Erythroblast (primary cell): ENCODE measurements around the gene ZNF507.

Source experiments
- GATA1 ChIP-seq: IDR thresholded peaks from 2 replicates; pipeline ENCODE4 v1.6.1; 2011; ENCODE audit warnings: low read depth, mild to moderate bottlenecking, control low read depth, low read length, moderate library complexity
- POLR2A ChIP-seq: IDR thresholded peaks from 2 replicates; pipeline ENCODE4 v1.6.1; 2011; ENCODE audit warnings: mild to moderate bottlenecking, low read length

DNA sequence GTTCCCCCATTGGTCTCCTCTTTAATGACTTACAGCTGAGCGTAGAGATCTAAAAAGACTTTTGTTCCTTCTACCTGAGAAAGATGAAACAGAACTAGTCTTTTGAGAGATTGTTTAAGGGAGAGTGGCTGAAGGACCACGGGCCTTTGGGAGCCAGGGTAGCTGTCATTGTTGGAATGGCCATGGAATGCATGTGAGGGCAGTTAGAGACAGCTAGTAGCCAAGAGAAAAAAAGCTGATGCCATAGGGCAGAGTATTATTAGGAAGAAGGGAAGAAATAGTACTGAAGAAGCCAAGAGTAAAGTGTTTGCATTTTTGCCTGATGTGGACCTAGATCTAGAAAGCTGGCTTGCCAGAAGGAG, 5.6 kb downstream of the ZNF507 start:
- TF ChIP-seq POLR2A, result no peak
- TF ChIP-seq GATA1, result no peak
